Activated CD4-positive, CD25-positive, alpha-beta regulatory T cell treated with anti-CD3 and anti-CD28 coated beads, Interleukin-2, amount 50 U/mL, for 24 hours (primary cell): ENCODE data around the gene RAB27A.
"Not testable (repeated sequence)": the region's sequence is repeated elsewhere in the genome, so short reads cannot be mapped to it uniquely, and the experiment has no call there.

Experiments
- ATAC-seq, 2 donors: fragments of 150-1000 bp; cut with Tn5 transposase; one replicate each; pipeline ENCODE4 v1.10.0; 2021; ENCODE audit warnings: mild to moderate bottlenecking in 1 of 2, moderate library complexity in 1 of 2

The RAB27A gene

DNA sequence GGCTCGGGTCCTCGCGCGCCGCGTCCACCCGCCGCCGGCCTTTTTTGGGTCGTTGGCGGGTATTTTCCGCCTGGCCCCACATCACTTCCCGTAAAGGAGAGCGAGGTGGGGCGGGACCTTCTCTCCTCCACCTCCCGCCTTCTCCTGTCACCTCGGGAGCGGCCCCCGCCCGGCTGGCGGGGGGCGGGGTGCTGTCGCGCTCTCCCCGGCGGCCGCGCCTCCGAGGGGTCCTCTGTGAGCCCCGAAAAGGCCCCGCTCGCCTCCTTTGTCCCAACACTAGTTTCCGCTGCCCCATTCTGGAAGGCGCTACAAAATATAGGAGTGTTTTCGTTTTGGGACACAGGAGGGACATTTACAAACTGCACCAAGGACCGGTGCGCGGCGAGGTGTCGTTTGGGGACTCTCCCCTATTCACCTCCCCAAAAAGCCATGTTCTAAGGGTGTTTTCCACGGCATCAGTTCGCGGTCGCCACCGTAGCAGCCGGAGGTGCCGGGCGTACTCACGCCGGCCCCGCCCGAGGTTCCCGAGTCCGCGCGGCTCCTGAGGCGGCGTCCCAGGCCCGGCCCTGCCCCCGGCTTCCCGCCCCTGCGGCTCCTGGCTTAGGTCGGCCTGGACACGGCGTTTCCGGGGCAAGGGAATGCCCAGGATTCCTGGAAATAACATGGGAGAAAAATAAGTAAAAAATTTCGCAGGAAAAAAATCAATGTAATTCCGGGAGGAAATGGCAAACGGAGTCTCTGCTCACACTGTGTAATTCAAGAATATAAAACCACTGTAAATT, at the start of gene RAB27A:
TSS of gene RAB27A (minus strand) at position 68 of the 782 bp plus-strand sequence. CDS start 54,879 bp downstream, outside the sequence.
- peak; percentile 73 to 75 for ATAC-seq

DNA sequence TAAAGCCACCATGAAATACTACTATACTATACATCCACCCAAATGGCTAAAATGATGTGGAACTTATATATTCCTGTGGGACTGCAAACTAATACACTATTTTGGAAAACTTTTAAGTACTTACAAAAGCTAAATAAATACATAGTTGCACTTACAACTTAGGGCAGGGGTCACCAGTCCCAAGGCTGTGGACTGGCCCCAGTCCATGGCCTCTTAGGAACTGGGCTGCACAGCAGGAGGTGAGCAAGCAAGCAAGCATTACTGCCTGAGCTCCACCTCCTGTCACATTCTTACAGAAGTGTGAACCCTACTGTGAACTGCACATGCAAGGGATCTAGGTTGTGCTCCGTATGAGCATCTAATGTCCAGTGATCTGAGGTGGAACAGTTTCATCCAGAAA, 47.5 kb upstream of the RAB27A start:
- ATAC-seq, result no peak

DNA sequence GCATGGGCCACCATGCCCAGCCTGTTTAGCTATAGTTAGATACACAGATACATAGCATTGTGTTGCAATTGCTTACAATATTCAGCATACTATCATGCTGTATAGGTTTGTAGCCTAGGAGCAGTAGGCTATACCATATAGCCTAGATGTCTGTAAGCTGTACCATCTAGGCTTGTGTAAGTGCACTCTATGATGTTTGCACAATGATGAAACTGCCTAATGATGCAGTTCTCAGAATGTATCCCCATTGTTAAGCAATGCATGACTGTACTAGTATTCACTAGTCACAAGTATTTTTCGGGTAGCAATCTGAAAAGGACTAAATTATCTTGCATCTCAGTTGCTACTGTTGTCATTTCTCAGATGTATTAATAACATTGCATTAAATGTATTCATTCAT, 45.4 kb upstream of the RAB27A start:
- no peak for ATAC-seq

DNA sequence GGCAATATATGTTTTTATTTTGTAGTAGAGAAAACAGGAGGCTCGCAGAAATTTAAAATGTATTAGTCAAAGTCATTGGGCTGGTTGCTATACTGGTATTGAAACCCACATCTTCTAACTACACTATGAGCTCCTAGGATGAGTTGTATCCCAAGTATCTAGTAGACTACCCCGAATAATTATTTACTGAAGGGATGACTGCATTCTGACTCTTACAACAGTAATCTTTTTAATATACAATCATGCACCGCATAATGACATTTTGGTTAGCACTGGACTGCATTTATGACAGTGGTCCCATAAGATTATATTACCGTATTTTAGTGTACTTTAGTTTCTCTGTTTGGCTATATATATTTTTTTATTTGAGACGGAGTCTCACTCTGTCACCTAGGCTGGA, 44.8 kb upstream of the RAB27A start:
- no peak for ATAC-seq

DNA sequence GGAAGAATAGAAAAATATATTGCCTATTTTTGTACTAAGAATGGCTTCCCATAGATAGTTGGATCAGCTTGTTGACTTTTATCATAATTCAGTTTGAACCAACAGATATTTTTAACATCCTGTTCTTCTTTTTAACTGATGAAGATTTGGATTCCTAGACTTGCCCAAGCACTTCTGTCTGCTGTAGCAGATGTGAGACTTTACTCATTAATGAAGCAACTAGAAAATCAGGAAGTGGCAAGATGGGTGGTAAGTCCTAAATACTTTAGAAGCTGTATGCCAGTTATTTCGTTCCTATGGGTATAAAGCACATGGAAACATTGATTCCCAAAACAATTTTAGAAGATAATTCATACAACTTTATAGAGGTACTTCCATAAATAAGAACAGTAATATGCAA, 37.8 kb upstream of the RAB27A start:
- ATAC-seq, result no peak

DNA sequence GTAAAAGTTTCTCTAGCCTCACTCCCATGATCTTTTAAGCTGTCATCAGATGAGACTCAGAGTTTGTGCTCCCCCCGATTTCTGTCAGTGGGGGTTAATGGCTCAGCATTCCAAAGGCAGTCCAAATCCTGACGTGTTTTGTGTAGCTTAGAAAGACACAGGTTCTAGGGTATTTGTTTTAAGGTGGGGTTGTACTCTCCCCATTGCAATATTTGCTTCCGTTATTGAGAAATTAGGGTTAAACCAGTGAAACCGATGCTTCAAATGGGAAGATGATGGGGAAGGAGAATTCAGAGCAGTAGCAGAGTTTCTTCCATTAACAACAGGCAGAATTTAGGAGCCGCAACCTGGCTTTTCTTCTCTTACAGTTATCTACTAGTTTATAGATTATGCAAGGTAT, 32.9 kb upstream of the RAB27A start:
- ATAC-seq, result no peak

DNA sequence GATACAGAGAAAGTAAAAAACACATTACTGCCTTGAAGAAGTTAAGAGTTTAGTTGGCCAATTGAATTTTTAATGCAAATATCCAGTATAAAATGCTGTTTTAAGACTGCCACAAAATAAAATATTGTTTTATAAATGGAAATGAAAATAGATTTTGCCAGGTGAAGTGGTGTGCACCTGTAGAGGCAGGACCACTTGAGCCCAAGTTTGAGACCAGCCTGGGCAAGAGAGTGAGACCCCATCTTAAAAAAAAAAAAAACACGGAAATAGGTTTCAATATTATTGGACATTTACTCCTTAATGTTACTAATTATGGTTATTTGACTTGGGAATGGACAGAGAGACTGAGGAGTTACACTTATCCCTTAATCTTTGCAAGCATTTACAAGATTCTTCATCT, 31.4 kb upstream of the RAB27A start:
- no peak for ATAC-seq

DNA sequence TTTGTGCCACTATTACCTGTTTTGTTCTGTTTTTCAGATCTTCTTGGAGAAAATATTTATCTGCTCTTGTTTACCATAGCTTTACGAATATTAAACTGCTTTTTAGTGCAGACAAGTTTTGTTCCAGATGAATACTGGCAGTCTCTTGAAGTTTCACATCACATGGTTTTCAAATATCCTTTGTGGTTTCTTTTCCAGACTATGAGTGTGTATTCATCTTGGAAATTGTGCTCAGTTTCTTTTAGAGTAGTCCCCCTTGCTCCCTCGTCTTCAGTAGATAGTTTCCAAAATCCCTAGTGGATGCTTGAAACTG, 30.6 kb upstream of the RAB27A start:
- ATAC-seq, result no peak

DNA sequence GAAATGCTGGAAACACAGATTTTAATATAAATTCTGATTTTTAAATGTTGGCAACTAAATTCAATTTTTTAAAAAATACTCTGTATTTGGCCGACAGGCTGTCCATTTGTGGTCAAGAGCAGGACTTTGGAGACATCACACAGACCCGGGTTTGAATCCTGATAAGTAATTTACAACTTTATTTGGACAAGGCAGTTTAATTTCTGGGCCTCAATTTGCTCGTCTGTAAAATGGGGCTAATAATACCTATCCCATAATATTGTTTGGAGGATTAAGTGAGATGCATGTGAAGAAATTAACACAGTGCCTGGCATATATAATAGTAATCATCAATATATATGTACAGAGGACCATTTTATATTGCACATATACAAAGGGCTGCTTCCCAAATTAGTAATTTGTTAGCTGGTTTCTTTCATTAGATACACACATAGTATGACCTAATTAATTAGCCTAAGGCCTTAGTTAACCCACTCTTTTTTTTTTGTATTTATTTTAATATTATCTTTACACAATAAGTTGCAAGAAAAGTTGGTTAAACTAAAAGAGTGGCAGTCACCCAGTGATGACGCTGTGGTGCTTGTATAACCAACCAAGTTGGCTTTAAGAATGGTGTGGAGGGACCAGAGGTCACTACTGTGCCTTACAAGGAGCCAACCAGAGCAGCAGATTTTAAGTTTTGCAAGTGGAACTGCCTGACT, 30.1 kb upstream of the RAB27A start:
- no peak for ATAC-seq

DNA sequence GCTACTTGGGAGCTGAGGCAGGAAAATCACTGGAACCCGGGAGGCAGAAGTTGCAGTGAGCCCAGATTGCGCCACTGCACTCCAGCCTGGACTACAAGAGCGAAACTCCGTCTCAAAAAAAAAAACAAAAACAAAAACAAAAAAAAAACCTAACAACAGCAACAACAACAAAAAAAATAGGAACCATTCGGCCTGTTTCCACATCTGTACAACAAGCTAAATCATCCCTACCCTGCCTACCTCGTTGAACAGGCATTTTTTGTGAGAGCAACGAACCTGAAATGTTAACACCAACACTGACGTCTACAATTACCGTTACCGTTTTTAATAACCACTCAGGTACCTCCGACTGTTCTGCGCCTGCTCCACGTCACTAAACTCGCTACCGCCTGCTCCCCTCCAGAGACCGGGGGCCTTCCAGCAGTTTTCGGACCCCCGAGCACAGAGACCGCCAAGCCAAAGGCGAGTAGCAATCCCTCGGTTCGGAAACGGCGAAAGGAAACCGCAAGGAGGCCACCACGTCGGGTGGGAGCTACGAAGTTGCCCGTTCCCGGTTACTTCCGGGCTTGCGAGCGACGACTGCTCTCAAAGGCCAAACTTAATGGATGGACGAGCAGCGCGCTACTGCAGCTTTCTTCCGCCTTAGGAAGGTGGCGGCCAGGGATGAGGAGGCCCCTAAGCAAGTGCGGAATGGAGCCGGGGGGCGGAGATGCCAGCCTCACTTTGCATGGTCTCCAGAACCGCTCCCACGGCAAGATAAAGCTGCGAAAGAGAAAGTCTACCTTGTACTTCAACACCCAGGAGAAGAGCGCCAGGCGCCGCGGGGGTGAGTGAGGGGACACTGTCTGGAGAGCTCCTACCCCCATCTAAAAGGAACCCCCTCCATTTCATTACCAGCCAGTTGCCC, 29.2 kb upstream of the RAB27A start, which contains the start of the genes PIGB and PIGBOS1:
TSS of gene PIGB (plus strand) at position 635 of the 907 bp plus-strand sequence. CDS start at position 664, 29 bp downstream.
TSS of gene PIGBOS1 (minus strand) at position 536 of the 907 bp plus-strand sequence. CDS start 1,331 bp downstream, outside the sequence.
- ATAC-seq, result peak; percentile 88 to 89

DNA sequence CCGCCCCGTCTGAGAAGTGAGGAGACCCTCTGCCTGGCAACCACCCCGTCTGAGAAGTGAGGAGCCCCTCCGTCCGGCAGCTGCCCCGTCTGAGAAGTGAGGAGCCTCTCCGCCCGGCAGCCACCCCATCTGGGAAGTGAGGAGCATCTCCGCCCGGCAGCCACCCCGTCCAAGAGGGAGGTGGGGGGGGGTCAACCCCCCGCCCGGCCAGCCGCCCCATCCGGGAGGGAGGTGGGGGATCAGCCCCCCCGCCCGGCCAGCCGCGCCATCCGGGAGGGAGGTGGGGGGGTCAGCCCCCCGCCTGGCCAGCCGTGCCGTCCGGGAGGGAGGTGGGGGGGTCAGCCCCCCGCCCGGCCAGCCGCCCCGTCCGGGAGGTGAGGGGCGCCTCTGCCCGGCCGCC, 13.2 kb upstream of the RAB27A start:
- ATAC-seq, result not testable (repeated sequence)

DNA sequence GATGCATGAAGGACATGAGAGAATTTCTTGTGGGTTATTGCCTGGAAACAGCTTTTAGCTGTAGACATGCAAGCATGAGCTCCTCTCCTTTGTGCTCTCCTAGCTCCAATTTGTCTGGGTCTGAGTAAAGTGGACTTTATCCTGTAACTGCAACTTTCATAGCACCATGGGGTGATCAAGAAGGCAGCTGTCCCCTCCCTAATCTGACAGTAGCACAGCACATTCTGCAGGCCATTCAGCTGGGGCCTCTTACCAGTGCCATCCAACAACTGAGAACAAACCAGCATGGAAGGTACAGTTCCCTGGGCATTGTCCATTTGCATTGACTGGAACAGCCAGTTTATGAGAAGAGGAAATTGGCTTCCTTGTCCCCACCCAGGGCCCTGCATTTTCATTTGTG, 7.7 kb upstream of the RAB27A start:
- ATAC-seq, result no peak

DNA sequence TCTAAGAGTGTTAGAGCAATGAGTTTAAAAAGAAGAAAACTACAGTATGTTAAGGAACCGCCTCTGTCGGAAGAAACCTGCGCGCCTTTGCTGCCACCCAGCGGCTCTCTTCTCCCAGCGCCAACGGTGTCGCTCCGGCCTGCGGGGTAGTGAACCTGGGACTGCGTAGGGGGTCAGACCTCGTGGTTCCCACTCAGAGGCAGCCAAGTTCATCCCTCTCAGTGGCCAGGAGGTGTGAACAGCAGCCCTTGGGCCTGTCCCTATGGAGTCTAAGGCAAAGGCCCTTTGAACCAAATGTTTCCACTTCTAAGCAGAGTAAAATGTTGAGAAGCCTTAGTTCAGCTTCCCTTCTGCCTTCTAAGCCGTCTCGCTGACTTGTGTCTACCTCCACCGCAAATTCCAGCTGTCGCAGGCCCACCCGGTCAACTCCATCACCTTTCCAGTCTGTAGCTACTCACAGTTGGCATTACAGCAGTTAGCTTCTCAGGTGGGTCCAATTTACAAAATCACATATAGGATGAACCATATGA, 980 bp upstream of the RAB27A start:
- peak; percentile 84 to 87 for ATAC-seq

DNA sequence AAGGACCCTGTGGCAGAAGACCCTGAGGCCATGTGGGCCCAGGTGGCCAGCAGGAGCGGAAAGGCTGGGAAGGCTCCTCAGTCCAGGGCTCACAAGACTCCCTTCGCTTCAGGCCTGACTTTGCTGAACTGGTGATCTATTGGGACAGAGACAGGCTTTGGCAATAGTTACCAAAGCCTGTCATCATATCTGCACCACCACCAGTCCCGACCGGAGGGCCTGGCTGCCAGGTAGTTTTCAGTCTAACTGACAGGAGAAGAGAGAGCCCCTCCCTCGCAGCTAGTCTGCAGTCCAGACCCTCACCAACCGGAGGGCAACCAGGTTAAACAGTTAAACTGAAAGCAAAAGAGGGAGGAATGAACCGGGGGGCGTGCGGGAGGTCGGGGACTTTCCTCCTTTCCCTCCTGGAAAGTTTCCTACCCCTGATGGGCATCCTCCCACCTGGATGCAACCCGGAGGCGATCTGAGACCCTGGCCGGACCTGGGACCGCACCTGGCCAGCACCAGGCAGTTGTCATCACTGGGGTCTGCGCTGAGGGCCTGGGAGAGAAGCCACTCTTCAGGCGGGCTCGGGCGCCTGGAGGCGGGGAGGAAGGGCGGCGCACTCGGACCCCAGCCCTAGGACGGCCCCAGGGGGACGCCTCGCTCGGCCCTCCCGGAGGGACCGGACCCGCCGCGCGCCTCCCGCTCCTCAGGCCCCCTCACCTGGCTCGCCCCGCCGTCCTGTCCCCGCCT, 435 bp downstream of the RAB27A start:
- ATAC-seq, result peak; percentile 23 to 31

DNA sequence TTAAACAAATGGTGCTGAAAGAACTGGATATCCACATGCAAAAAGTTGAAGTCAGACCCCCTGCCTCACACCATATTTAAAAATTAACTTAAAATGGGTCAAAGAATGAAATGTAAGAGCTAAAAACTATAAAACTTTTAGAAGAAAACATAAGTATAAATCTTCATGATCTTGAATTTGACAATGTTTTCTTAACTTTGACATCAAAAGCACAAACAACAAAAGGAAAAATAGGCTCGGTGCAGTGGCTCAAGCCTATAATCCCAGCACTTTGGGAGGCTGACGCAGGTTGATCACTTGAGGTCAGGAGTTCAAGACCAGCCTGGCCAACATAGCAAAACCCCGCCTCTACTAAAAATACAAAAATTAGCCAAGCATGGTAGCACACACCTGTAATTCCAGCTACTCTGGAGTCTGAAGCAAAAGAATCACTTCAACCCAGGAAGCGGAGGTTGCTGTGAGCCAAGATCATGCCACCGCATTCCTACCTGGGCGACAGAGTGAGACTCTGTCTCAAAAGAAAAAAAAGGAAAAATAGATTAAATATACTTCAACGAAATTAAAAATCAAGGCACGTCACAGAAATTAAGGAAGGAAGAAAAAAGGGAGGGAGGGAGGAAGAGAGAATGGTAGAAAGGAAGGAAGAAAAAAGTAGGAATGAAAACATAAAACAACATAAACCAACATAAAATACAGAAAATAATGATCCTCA, 1.5 kb downstream of the RAB27A start:
- no peak for ATAC-seq

DNA sequence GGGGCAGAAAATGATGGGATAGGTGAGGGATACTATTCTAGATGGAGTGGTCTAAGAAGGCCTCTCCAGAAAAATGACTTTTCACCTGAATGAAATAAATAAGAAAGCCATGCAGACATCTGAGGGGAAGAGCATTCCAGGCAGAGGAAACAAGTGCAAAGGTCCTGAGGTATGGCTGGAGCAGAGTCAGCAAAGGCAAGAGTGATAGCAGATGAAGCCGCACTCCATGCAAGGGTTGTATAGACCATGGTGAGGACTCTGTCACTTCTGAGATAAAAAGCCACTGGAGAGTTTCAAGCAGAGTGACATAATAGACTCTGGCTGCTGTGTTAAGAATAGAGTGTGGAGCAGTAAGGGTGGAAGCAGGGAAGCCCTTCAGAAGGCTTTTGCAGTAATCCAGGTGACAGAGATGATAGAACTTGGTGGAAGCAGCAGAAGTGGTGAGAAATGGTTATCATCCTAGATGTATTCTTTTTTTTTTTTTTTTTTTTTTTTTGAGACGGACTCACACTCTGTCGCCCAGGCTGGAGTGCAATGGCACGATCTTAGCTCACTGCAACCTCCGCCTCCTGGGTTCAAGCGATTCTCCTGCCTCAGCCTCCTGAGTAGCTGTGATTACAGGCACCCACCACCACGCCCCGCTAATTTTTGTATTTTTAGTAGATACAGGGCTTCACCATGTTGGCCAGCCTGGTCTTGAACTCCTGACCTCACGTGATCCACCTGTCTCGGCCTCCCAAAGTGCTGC, 3.0 kb downstream of the RAB27A start:
- not testable (repeated sequence) for ATAC-seq

DNA sequence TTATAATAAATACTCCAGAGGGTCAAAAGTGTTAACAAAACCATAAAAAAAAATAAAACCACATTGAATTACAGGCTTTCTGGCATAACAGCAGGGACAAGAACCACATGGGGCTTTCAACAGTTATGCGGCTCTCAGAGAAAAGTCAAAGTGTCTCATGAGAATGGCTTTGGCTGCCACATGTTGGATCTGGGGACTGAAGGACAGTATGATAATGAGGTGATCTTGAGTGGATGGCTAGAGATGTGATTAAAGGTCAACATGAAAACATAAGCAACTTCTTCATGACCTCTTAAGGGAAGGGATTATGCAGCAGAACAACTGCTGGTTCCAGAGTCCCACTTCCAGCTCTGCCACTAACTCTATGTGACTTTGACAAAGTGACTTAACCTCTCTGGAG, 5.2 kb downstream of the RAB27A start:
- ATAC-seq, result no peak

DNA sequence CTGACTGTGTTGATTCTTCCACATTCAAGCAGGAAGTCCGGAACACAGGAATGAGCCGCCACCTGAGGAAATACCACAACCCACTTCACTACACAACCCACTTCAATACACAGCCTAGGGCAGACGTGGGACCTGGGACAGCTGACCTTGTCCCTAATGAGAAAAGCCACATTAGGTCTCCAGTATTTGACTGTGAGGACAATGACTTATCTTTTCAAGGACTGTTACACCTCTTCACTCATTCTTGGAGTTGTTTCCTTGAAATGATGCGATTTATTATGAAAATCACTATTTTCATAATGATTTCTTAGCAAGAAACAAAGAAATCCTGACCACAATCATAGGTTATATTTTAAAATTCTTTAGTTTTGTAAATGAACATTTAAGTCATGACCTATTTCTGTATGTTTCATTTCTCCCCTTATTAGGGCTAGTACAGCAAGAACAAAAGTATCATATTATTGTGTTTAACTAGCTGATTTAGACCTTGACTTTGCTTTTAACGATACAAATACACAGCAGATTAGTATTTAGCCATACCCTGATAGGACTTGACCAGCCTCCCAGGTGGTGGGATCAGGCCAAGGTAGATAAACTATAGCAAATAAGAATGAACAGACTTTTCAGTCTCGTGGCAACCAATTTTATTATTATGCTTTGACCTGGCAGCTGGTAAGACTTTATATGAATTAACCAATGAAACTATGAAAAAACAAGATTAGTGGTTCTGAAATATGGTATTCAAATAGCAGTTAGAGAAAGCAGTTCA, 6.0 kb downstream of the RAB27A start:
- no peak for ATAC-seq

DNA sequence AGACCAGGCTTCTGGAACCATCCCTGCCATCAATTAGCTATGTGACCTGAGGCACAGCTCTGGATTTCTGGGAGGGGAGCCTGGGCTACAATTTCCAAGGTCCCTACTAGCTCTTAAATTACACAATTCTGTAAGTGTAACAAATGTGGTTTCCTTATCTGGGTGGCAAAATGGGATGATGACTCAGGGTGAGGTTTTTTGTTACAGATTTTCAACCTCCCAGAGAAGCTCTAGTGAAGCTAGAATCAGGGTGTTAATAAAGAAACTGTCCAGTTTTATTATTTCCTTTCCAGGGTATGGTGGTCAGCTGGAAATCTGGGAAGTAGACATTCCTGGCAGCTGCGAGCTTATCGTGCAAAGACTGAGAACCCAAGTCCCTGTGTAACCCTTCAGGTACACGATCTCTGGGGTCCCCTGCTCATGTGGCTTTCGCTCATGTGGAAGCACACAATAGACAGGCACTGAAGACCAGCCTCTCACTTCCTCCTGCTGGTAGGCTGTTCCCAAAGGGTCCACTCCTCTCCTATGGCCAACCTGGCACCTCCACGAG, 7.3 kb downstream of the RAB27A start:
- ATAC-seq, result peak in 1 of 2 donors; percentile 37
